H1 (cell line): Measurements from ENCODE around the gene TSPAN2. TPM values are rescaled to one million over a fixed set of nuclear protein-coding genes. Genes with fewer than 3 reads are reported as not detected.

Experiments
- CTCF ChIA-PET: fragments of 300-600 bp; sonication (Branson Sonifier 250); formaldehyde crosslinking; loops from one replicate; lab custom pipeline; 2021; ENCODE audit not compliant: partially characterized antibody; lab: Charles Lee
- POLR2A ChIA-PET: fragments of 300-600 bp; sonication (Branson Sonifier 250); formaldehyde crosslinking; loops from one replicate; lab custom pipeline; 2021; ENCODE audit warnings: inconsistent platforms; ENCODE audit not compliant: partially characterized antibody; lab: Charles Lee
- DNase-seq, 2 experiments: peaks; one replicate each; pipeline versions ENCODE4 v3.0.0 to v3.0.0-alpha.2; 2010 to 2022; ENCODE audit warnings: low spot score in 2 of 2, low read depth in 1 of 2, mixed read lengths in 1 of 2
- FAIRE-seq: peaks from 2 replicates; lab custom pipeline; 2011; peaks lifted over from hg19 to GRCh38; lab: Jason Lieb, UNC
- H2AFZ ChIP-seq: 2 replicates; pipeline ENCODE4 v1.8.1; 2012; ENCODE audit warnings: low read length, inconsistent platforms
- H2AK5ac ChIP-seq: 2 replicates; pipeline ENCODE4 v1.6.1; 2013; ENCODE audit warnings: low read depth, low read length
- H2BK120ac ChIP-seq: replicated peaks from 2 replicates; pipeline ENCODE3; 2013; ENCODE audit warnings: low read depth, low read length, inconsistent platforms
- H2BK12ac ChIP-seq: 2 replicates; pipeline ENCODE4 v1.6.1; 2013; ENCODE audit warnings: low read depth, low read length
- H2BK15ac ChIP-seq: 2 replicates; pipeline ENCODE4 v1.6.1; 2013; ENCODE audit warnings: low read length
- H2BK20ac ChIP-seq: 2 replicates; pipeline ENCODE4 v1.6.1; 2013; ENCODE audit warnings: low read length
- H2BK5ac ChIP-seq: 2 replicates; pipeline ENCODE4 v1.6.1; 2013; ENCODE audit warnings: low read depth, low read length
- H3K14ac ChIP-seq: 2 replicates; pipeline ENCODE4 v1.6.1; 2013; ENCODE audit warnings: inconsistent platforms; ENCODE audit not compliant: insufficient read length
- H3K18ac ChIP-seq: 2 replicates; pipeline ENCODE4 v1.6.1; 2013; ENCODE audit warnings: low read length; ENCODE audit errors: extremely low read depth
- H3K23ac ChIP-seq: 2 replicates; pipeline ENCODE4 v1.6.1; 2013; ENCODE audit warnings: inconsistent platforms; ENCODE audit not compliant: insufficient read length
- H3K23me2 ChIP-seq: 2 replicates; pipeline ENCODE4 v1.6.1; 2013; ENCODE audit warnings: low read depth, low read length
- H3K27ac ChIP-seq: 2 replicates; pipeline ENCODE4 v1.6.1; 2011; ENCODE audit warnings: low read depth, low read length, inconsistent platforms
- H3K27me3 ChIP-seq, 4 experiments: replicated peaks in 1 of 4; 1 replicate in 1 of 4; 2 replicates in 3 of 4; pipeline versions ENCODE4 v1.6.1 to v1.8.1; 2011 to 2013; ENCODE audit warnings: low read length in 3 of 4, mild to moderate bottlenecking in 3 of 4, inconsistent platforms in 2 of 4, mixed read lengths in 2 of 4, moderate library complexity in 1 of 4; ENCODE audit not compliant: control insufficient read depth in 3 of 4, insufficient read depth in 3 of 4; ENCODE audit errors: extremely low read depth in 1 of 4
- H3K36me3 ChIP-seq, 4 experiments: 2 replicates each; pipeline versions ENCODE4 v1.6.1 to v1.8.1; 2011 to 2013; ENCODE audit warnings: mild to moderate bottlenecking in 4 of 4, low read length in 3 of 4, moderate library complexity in 2 of 4, control low read depth in 1 of 4, inconsistent platforms in 1 of 4; ENCODE audit not compliant: insufficient read depth in 4 of 4, control insufficient read depth in 2 of 4
- H3K4ac ChIP-seq: replicated peaks from 2 replicates; pipeline ENCODE3; 2013; ENCODE audit warnings: low read length, low read depth, mixed read lengths, inconsistent platforms; ENCODE audit not compliant: insufficient read length
- H3K4me1 ChIP-seq, 4 experiments: replicated peaks in 1 of 4; 1 replicate in 1 of 4; 2 replicates in 3 of 4; pipeline versions ENCODE4 v1.6.1 to v1.8.1; 2011 to 2013; ENCODE audit warnings: low read length in 3 of 4, inconsistent platforms in 2 of 4, mixed read lengths in 1 of 4; ENCODE audit not compliant: insufficient read depth in 4 of 4, control insufficient read depth in 3 of 4
- H3K4me2 ChIP-seq, 2 experiments: 2 replicates each; pipeline versions ENCODE4 v1.6.1 to v1.8.1; 2011 to 2013; ENCODE audit warnings: low read depth in 2 of 2, low read length in 2 of 2, control low read depth in 1 of 2, inconsistent platforms in 1 of 2, mild to moderate bottlenecking in 1 of 2; ENCODE audit not compliant: insufficient read depth in 1 of 2
- H3K4me3 ChIP-seq, 4 experiments: fragments of 200-600, 300-600 bp in 1 of 4; sonication (generic), shearing (Covaris generic), sonication (Bioruptor Twin) in 1 of 4; 2 replicates each; pipeline versions ENCODE4 v1.5.1 to v1.8.1; 2011 to 2016; ENCODE audit warnings: low read length in 4 of 4, low read depth in 3 of 4, control low read depth in 2 of 4, inconsistent platforms in 2 of 4, mild to moderate bottlenecking in 2 of 4, mixed read lengths in 1 of 4, moderate library complexity in 1 of 4; ENCODE audit not compliant: insufficient read depth in 2 of 4; ENCODE audit errors: extremely low read depth in 1 of 4
- H3K56ac ChIP-seq: replicated peaks from 2 replicates; pipeline ENCODE3; 2013; ENCODE audit warnings: low read depth, mild to moderate bottlenecking, mixed read lengths, low read length, inconsistent platforms; ENCODE audit not compliant: insufficient read length
- H3K79me1 ChIP-seq: 2 replicates; pipeline ENCODE4 v1.6.1; 2013; ENCODE audit warnings: low read depth, low read length, control low read depth
- H3K79me2 ChIP-seq, 2 experiments: 2 replicates each; pipeline versions ENCODE4 v1.6.1 to v1.8.1; 2012 to 2013; ENCODE audit warnings: low read length in 2 of 2, mild to moderate bottlenecking in 2 of 2, inconsistent platforms in 1 of 2; ENCODE audit not compliant: insufficient read depth in 2 of 2, control insufficient read depth in 1 of 2
- H3K9ac ChIP-seq, 4 experiments: replicated peaks in 1 of 4; 1 replicate in 1 of 4; 2 replicates in 3 of 4; pipeline versions ENCODE4 v1.6.1 to v1.8.1; 2011 to 2013; ENCODE audit warnings: low read depth in 3 of 4, low read length in 3 of 4, control low read depth in 2 of 4, mild to moderate bottlenecking in 2 of 4, moderate library complexity in 2 of 4, inconsistent platforms in 1 of 4; ENCODE audit errors: extremely low read depth in 1 of 4
- H3K9me3 ChIP-seq, 2 experiments: 2 replicates each; pipeline versions ENCODE4 v1.6.1 to v1.8.1; 2012 to 2013; ENCODE audit warnings: mild to moderate bottlenecking in 2 of 2, moderate library complexity in 2 of 2, control low read depth in 1 of 2, inconsistent platforms in 1 of 2, low read depth in 1 of 2, low read length in 1 of 2, mixed read lengths in 1 of 2; ENCODE audit not compliant: insufficient read depth in 2 of 2
- H4K20me1 ChIP-seq, 2 experiments: replicated peaks in 1 of 2; 2 replicates each; pipeline versions ENCODE3 to v1.8.1; 2011 to 2013; ENCODE audit warnings: inconsistent platforms in 2 of 2, low read length in 2 of 2, mild to moderate bottlenecking in 1 of 2; ENCODE audit not compliant: insufficient read depth in 2 of 2, control insufficient read depth in 1 of 2
- H4K5ac ChIP-seq: 2 replicates; pipeline ENCODE4 v1.6.1; 2013; ENCODE audit warnings: low read length, low read depth, mixed read lengths, inconsistent platforms; ENCODE audit not compliant: insufficient read length
- H4K8ac ChIP-seq: 2 replicates; pipeline ENCODE4 v1.8.0; 2013; ENCODE audit warnings: mild to moderate bottlenecking, moderate library complexity, low read length, inconsistent platforms; ENCODE audit not compliant: insufficient read depth; ENCODE audit errors: extremely low read depth
- H4K91ac ChIP-seq: replicated peaks from 2 replicates; pipeline ENCODE3; 2013; ENCODE audit warnings: low read length, mixed read lengths, inconsistent platforms; ENCODE audit not compliant: insufficient read length
- HDAC2 ChIP-seq, 2 experiments: fragments of 300-600 bp in 1 of 2; sonication (generic) in 1 of 2; IDR thresholded peaks; 2 replicates each; pipeline ENCODE4 v1.6.1; 2011 to 2012; ENCODE audit warnings: low read depth in 2 of 2, low read length in 2 of 2, mild to moderate bottlenecking in 2 of 2, moderate library complexity in 2 of 2, borderline replicate concordance in 1 of 2, inconsistent platforms in 1 of 2
- RAD21 ChIP-seq, 2 experiments: IDR thresholded peaks in 1 of 2; conservative IDR thresholded peaks in 1 of 2; 2 replicates each; pipeline ENCODE4 v1.6.1; 2011; ENCODE audit warnings: low read depth in 2 of 2, low read length in 2 of 2, improper control_type of control experiment in 1 of 2, inconsistent platforms in 1 of 2, mild to moderate bottlenecking in 1 of 2, moderate library complexity in 1 of 2
- SP4 ChIP-seq: IDR thresholded peaks from 2 replicates; pipeline ENCODE4 v1.6.1; 2012; ENCODE audit warnings: low read length, inconsistent platforms
- SRF ChIP-seq: IDR thresholded peaks from 2 replicates; pipeline ENCODE4 v1.6.1; 2011; ENCODE audit warnings: mild to moderate bottlenecking, low read depth, low read length, moderate library complexity
- SUZ12 ChIP-seq: fragments of 200-600 bp; sonication (generic); IDR thresholded peaks from 2 replicates; pipeline ENCODE4 v1.6.1; 2012; ENCODE audit warnings: mild to moderate bottlenecking, inconsistent platforms, low read length, moderate library complexity, mixed read lengths
- WGBS, 2 experiments: shearing (Covaris generic) in 1 of 2; methylation state at CpG; one replicate each; pipeline versions ENCODE4 v1.1.6 to v1.1.7; 2013 to 2015; ENCODE audit warnings: low lambda C conversion rate in 2 of 2, mixed read lengths in 2 of 2, inconsistent platforms in 1 of 2, low coverage in 1 of 2, missing lambda C conversion rate in 1 of 2; ENCODE audit not compliant: insufficient replicate concordance in 2 of 2, insufficient coverage in 1 of 2, insufficient read length in 1 of 2; ENCODE audit errors: extremely low coverage in 1 of 2, missing lambda C conversion rate in 1 of 2; 5-methylcytosine and 5-hydroxymethylcytosine counted together
- polyA plus RNA-seq, 7 experiments: library from polyadenylated mRNA; depleted of rRNA in 3 of 7; stranded (reverse) in 5 of 7; unstranded in 2 of 7; fragments of >200 nt in 5 of 7; fragments of 200-250 nt in 2 of 7; gene quantifications; 1 replicate in 5 of 7; 2 replicates in 1 of 7; 4 replicates in 1 of 7; pipeline versions ENCODE4 v1.2.1 to v1.2.3, GENCODE V29; 2011 to 2013; ENCODE audit warnings: missing spikeins in 2 of 7, mixed read lengths in 2 of 7
- total RNA-seq: library from RNA; stranded (reverse); fragmentation: NEBNext Ultra II Directional; extraction: Animal tissue kit (Norgen Biotek cat#: 25700); gene quantifications from 2 replicates; pipeline ENCODE4 v1.2.1, GENCODE V29; 2021
- TF ChIP-seq, protein P1 (sequence below): IDR thresholded peaks from 2 replicates; pipeline ENCODE4 v1.6.1; 2012; ENCODE audit warnings: low read length, inconsistent platforms

TSPAN2 gene
- total and polyA plus RNA-seq, 2 of the 8 experiments (the other 6 are each of a cell fraction or from before 2014, with no cell fraction given) = 7.4 to 14.2 TPM

DNA sequence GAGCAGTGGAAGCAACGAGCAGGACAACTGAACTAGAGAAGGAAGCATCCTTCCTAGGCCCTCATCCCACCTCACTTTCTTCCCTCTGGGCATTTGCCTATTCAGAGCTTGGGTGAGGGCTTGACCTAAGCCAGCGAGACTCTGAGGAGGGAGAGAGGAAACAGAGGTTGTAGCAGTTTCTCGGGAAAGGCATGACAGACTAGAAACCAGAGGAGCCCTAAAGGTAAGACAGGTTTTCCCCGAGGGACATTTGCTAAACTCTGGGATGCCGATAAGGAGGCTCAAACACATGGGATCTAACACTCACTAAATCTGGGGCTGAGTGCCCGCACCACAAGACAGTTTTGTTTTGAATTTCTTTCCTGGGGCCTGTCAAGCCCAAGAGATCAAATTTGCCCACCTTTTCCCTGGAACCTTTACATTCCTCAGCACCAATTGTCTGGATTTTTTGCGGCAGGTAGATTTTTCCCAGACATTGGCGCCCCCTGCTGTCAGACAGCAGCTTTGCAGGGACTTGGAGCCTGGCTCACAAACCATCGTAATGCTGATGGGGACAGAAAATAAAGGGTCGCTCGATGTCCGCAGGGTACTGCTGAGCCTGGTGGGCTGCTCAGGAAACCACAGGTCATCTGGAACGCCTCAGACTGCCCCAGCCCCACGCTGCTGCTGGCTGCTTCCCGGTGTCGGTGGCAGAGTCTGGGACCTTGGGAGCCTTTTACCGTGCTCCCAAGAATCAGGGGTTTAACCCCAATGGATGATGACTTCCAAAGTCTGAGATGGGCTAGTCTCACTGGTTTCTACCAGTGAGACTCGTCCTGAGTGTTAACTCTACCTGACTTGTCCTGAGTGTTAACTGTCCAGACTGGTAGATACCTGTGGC is 23.4 kb upstream of the TSPAN2 start:
- H2AFZ ChIP-seq = peak overlapping the region; percentile 88
- FAIRE-seq (peak; percentile 50), DNase-seq (peak in 1 of 2 experiments; percentile 89)
- no peak overlapping the region for H2BK120ac ChIP-seq
- H3K18ac ChIP-seq = no peak overlapping the region
- H3K79me2 ChIP-seq = no peaks in the 10 kb centered on the region
- H4K5ac ChIP-seq = no peak overlapping the region
- H2BK20ac ChIP-seq = no peak overlapping the region
- H3K27ac ChIP-seq = no peak overlapping the region
- no peak overlapping the region for H2AK5ac ChIP-seq
- no peaks in the 10 kb centered on the region for H4K20me1 ChIP-seq
- no peak overlapping the region for H2BK15ac ChIP-seq
- no peak overlapping the region for H3K4ac ChIP-seq
- CTCF ChIA-PET = interaction anchor here (0.8 to 7.2 kb wide), 34 partner anchors 8 to 652 kb away, joined by 3 to 42 read pairs (median 5); partner anchors contain the start of gene TSPAN2
- no peaks in the 10 kb centered on the region for H3K23me2 ChIP-seq
- peaks cover 0 to 2% (median 1%) of the 10 kb centered on the region in 4 experiments; a peak in 4 of 7 replicates for H3K4me1 ChIP-seq
- H3K56ac ChIP-seq = no peak overlapping the region
- peak overlapping the region; percentile 31; the same call in 1 of the 2 replicates for H4K8ac ChIP-seq
- no peaks in the 10 kb centered on the region for H3K9me3 ChIP-seq
- H2BK5ac ChIP-seq = no peak overlapping the region
- 0 out of 2 replicates have a peak overlapping the region, but pooled peaks have one; percentile 31 for H2BK12ac ChIP-seq
- H3K4me2 ChIP-seq = no peak overlapping the region; a peak in 1 of 4 replicates
- 43% methylated on average over 17 of the region's 18 CpGs; no CpG with 5 or more reads in 1 of the 2 experiments for WGBS, 2 experiments
- no peak overlapping the region for H3K4me3 ChIP-seq
- H3K14ac ChIP-seq = no peak overlapping the region
- H3K36me3 ChIP-seq = no peaks in the 10 kb centered on the region
- H3K23ac ChIP-seq = no peak overlapping the region
- H3K9ac ChIP-seq = no peak overlapping the region
- POLR2A ChIA-PET = interaction anchor here (0.8 to 1.5 kb wide), 2 partner anchors 23 to 35 kb away, joined by 3 to 4 read pairs; partner anchors contain the start of gene TSPAN2
- H4K91ac ChIP-seq = no peak overlapping the region
- H3K79me1 ChIP-seq = no peaks in the 10 kb centered on the region
- no peaks in the 10 kb centered on the region for H3K27me3 ChIP-seq
- TF ChIP-seq RAD21 (IDR thresholded peaks at IDR 0.05 in 1 of 2, conservative IDR thresholded peaks at IDR 0.05 in 1 of 2; ENCODE audit: low read depth in 2 of 2, low read length in 2 of 2) = peak; percentile 81 to 87
- no peak for TF ChIP-seq SRF
- TF ChIP-seq, protein P1, sequence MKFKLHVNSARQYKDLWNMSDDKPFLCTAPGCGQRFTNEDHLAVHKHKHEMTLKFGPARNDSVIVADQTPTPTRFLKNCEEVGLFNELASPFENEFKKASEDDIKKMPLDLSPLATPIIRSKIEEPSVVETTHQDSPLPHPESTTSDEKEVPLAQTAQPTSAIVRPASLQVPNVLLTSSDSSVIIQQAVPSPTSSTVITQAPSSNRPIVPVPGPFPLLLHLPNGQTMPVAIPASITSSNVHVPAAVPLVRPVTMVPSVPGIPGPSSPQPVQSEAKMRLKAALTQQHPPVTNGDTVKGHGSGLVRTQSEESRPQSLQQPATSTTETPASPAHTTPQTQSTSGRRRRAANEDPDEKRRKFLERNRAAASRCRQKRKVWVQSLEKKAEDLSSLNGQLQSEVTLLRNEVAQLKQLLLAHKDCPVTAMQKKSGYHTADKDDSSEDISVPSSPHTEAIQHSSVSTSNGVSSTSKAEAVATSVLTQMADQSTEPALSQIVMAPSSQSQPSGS = no peak
- no peak for TF ChIP-seq SUZ12
- no peak for TF ChIP-seq HDAC2 (IDR thresholded peaks at IDR 0.05; ENCODE audit: borderline replicate concordance in 1 of 2, low read depth in 2 of 2, low read length in 2 of 2)
- no peak for TF ChIP-seq SP4
